Panc1 (cell line): ENCODE measurements around the gene CHPT1.

ENCODE experiments used
- SIN3A ChIP-seq: IDR thresholded peaks from 2 replicates; pipeline ENCODE4 v1.6.1; 2012; ENCODE audit warnings: low read depth, mild to moderate bottlenecking, low read length, moderate library complexity, borderline replicate concordance; ENCODE audit not compliant: insufficient read depth
- TF ChIP-seq, protein P1 (sequence below): fragments of 450-650 bp; IDR thresholded peaks from 2 replicates; pipeline ENCODE4 v1.5.1; 2017; ENCODE audit warnings: mild to moderate bottlenecking

DNA sequence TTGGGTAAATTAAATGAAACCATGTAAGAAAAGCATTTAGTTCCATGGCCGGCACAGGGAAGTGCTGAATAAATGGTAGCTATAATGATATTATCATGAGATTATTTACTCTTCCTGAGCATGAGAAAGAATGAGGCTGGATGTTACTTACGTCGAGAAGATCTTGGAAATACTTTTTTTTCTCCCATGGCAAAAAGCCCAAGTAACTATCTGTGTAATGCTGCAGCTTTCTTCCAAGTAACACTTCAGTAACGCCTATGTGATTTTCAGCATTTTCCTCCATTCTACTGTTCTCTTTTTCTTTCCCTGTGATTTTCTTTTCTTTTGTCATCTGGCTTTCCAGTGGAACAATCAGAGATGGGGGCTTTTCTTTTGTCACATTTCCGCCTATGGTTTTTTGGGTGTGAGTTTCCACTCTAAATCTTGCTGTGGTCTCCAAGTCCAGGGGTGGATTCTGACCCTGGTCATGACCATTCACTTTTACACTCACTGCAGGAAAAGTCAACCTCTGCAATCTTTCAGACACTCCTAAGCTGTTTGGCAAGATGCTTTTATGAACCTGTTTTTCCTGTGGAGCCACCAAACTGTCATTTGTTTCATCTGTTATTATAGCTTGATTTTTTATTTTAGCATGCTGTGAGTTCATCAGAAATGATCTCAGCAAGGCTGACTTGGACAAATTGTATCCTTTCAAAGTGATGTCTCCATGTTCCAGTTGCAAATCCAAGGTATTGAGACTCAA is 66.8 kb downstream of the CHPT1 start:
- TF ChIP-seq, protein P1, sequence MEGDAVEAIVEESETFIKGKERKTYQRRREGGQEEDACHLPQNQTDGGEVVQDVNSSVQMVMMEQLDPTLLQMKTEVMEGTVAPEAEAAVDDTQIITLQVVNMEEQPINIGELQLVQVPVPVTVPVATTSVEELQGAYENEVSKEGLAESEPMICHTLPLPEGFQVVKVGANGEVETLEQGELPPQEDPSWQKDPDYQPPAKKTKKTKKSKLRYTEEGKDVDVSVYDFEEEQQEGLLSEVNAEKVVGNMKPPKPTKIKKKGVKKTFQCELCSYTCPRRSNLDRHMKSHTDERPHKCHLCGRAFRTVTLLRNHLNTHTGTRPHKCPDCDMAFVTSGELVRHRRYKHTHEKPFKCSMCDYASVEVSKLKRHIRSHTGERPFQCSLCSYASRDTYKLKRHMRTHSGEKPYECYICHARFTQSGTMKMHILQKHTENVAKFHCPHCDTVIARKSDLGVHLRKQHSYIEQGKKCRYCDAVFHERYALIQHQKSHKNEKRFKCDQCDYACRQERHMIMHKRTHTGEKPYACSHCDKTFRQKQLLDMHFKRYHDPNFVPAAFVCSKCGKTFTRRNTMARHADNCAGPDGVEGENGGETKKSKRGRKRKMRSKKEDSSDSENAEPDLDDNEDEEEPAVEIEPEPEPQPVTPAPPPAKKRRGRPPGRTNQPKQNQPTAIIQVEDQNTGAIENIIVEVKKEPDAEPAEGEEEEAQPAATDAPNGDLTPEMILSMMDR, result no peak
- no peak for TF ChIP-seq SIN3A
